NCI-H1092 treated with DMSO at 0.1 percent for 48 hours (cell line): Measurements from ENCODE around the gene MARCO.
"Not testable (repeated sequence)": the region's sequence is repeated elsewhere in the genome, so short reads cannot be mapped to it uniquely, and the experiment has no call there.

Experiments used
- DNase-seq: peaks from one replicate; lab custom pipeline; 2025; lab: John Stamatoyannopoulos, UW

Gene MARCO

DNA sequence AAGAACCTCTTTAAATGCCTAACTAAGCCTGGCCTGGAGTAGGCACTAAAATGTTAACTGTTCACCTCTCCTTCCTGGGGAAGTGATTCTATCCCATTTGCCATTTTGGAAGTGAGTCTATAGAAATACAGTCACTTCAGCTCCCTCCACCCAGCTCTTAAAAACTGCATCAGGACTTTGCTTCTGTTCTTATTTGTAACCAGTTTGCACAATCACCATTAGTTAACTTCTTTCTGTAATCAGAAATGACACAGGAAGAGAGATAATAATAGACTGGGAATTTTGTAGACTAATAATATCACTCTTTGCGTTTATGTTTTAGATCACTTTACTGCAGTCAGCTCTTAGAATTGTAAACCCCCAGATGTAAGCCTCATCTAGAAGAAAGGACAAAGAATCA lies 16.0 kb upstream of the MARCO start:
- no peak for DNase-seq

DNA sequence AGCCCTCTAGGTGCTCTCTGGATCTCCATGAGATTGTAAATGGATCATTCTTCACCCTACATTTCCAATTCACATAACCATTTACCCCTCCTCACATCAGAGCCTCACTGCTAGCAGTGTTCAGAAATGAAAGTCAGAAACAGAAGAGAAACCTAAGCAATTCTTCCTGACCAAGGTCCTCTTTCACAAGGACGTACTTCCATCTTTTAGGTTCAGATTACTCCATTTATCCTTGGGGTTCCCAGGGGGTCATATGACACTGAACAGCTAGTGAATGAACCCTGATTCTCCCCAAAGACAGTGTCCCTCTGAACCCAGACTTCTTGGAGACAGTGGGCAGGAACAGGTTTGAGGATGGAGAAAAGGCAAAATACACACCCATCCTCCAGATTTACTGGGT lies 12.9 kb upstream of the MARCO start:
- no peak for DNase-seq

DNA sequence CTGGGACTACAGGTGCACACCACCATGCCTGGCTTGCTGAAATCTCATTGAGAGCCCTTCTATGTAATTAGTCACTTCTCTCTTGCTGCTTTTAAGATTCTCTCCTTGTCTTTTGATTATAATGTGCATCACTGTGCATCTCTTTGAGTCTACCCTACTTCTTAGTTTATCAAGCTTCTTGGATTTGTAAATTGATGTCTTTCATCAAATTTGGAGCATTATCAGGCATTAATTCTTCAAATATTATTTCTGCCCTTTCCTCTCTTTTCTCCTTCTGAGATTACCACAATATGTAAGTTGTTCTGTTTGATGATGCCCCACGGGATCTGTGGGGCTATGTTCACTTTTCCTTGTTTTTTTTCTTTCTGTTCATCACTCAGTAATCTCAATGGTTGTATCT lies 9.0 kb upstream of the MARCO start:
- DNase-seq: no peak

DNA sequence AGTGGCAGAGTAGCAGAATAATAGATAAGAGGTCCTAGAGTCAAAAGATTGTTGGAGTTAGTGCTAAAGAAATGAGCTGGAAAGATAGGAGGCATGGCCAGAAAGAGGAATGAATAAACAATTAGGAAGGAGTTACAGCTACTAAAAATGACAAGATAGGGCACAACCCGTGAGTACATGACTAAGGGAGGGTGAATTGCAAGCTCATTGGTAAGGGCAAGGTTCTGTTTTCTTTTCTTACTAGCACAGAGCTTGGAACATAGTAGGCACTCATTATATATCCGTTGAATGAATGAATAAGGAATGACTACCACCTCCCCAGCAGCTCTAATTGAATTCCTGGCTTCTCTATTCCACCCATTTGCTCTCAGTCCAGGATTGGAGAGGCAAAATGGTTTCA lies 5.7 kb upstream of the MARCO start:
- DNase-seq: no peak

DNA sequence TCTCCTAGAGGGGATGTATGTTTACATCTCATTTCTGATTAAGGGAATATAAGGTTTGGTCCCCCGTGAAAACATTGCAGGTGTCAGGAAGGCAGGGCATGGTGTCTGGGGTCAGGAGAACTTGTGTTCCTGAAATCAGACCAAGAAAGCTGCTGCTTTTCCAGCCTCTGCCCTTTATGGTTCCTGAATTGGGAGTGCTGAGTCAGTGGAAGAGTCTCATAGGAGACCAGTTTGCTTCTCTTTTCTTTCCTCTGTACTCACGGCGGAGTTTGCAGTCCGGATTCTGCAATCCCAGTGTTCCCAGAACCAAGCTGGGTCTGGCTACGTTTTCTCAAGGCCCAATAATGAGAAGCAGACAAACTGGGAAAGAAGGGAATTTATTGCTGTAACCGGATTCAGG lies 5.1 kb upstream of the MARCO start:
- no peak for DNase-seq

DNA sequence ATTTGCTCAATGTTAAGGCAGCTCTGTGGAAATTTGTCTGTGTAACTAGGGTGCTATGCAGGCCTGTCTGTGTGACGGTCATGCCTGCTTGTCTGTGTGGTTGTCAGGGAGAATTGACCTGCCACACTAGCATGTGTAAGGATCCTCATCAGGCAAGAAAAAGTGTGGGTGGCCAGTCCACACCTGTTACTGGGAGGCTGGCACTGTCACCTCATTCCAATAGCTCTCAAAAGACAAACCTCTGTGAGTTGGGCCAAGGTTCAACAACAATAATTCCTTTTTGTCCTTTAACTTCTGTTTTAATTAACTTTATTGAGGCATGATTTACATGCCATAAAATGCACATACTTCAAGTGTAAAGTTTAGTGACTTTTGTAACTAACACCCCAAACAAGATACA lies 4.2 kb upstream of the MARCO start:
- no peak for DNase-seq

DNA sequence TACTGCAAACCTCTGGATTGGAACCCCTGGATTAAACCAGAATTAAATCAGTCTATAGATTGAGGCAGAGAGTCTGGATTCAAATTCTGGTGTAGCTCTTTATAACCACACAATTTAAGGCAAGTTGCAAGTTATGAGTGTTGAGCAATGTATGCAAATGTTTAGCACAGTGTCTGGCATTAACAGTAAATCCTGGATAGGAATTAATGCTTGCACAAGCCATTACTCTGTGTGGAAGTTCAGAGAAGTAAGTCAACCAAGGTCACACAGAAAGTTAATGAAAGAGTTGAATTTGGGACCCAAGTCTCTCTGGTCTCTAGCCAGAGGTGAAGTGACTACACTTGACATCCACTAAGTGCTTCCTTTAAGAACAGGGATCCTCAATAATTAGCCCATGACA lies 2.0 kb upstream of the MARCO start:
- DNase-seq: no peak

DNA sequence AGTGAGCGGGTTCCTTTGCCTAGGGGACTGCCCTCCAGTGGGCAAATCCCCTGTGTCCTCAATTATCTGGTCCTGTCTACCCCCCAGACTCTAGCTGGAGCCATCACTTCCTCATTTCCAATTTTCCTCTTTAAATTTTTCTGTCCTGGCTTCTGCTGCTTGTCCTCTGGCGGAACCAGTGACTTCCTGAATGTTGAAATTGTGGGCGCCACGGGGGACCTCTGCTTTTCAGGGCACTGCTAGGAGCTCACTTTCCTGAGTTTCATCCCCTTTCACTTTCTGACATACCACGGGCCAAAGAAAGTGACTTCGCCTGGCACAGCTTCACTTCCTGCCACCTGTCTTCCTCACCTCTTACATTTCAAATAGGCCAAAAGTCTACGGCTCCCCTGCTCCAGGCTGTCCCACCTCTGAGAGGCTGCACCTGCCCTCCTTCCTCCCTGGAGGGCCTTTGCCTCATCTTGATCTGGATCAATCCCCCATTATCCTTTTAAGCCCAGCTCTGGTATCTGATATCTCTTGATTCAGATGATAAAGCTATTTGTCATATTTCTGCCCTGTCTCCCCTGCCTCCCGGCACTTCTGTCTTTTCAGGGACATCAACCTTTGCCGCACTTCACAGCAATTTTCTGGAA lies 1.4 kb upstream of the MARCO start:
- no peak for DNase-seq

DNA sequence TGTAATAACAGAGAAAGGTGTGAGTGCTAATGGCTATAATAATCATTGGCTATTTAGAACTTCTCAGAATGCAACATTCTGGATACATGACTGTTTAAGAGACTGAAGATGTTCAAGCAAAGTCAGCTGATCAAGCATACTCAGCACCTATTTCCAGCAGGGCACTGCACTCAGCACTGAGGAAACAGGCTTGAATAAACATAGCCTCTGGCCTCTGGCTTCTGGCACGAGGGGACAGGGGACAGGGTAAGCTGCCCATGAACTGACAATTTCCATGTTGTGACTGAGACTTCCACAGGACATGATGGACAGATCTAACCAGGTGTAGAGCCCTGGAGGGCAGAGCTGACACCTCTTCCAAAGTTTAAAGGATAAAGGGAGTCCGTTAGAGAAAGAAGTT lies 1.3 kb downstream of the MARCO start:
- no peak for DNase-seq

DNA sequence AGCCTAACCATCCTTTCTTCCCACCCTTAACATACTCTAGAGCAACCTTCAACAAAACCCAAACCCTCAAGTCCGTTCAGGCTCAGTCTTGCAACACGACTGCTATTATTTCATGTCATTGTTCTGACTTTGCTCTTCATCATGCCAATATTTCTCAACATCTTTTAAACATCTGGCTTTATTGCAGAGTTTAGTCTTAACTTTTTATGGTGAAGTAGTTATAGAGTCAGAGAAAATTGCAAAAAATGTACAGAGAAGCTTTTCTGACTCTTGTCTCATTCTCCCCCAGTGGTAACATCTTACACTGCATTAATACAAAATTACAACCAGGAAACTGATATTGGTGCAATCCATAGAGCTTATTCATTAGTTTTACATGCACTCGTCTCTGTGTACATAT lies 3.9 kb downstream of the MARCO start:
- DNase-seq: no peak

DNA sequence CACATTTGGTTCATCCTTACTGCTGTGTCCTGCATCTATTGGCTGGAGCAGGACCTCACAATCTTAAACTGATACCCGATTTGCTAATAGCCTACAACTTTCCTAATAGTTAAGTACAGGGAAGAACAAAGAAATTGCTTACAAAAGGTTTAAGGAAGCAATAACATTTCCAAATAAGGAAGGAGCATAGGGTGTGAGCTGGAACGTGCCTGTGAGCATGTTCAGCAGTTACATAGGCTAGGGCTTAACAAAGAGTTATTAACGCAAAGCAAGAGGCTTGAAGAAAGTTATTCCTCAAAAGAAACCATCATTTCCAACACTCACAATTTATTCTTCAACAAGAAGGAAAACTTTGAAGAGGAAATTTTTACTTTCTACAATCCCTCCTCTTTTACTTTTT lies 6.3 kb downstream of the MARCO start:
- not testable (repeated sequence) for DNase-seq

DNA sequence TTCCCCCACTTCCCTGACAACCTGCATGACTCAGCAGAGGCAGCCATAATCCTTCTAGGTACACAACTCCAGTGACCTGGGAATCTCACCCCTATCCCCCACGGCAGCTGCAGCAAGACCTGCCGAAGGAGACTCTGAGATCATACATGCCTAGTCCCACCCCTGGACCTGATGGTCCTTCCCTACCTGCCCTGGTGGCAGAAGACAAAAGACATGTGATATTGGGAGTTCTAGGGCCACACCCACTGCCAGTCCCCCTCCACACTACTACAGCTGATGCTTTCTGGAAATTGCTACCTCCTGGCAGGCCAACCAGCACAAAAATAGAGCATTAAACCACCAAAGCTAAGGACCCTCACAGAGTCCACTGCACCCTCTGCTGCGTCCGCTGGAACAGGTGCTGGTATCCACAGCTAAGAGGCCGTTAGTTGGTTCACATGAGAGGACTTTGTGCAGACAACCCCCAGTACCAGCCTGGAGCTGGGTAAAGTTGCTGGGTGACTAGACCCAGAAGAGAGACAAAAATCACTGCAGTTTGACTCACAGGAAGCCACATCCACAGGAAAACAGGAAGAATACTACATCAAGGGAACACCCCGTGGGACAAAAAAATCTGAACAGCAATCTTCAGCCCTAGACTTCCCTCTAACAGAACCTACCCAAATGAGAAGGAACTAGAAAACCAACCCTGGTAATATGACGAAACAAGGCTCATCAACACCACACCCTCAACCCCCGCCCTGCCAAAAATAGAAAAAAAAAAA lies 12.5 kb downstream of the MARCO start:
- no peak for DNase-seq

DNA sequence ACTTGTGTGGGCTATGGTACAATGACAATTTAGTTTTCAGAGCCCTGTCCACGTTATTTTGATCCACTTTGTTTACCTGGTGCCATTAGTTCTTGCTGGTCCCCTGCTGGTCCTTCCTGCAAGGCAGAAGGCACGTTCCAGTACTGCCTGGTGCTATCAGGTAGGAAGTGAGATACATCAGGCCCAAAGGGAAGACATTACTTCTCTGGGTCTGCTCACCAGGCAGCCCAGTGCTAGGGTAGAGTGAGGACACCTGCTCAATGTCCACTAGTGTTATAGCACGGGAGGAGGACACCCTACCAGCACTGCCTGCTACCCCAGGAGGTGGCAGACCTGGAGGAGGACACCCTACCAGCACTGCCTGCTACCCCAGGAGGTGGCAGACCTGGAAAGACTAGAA lies 23.7 kb downstream of the MARCO start:
- no peak for DNase-seq

DNA sequence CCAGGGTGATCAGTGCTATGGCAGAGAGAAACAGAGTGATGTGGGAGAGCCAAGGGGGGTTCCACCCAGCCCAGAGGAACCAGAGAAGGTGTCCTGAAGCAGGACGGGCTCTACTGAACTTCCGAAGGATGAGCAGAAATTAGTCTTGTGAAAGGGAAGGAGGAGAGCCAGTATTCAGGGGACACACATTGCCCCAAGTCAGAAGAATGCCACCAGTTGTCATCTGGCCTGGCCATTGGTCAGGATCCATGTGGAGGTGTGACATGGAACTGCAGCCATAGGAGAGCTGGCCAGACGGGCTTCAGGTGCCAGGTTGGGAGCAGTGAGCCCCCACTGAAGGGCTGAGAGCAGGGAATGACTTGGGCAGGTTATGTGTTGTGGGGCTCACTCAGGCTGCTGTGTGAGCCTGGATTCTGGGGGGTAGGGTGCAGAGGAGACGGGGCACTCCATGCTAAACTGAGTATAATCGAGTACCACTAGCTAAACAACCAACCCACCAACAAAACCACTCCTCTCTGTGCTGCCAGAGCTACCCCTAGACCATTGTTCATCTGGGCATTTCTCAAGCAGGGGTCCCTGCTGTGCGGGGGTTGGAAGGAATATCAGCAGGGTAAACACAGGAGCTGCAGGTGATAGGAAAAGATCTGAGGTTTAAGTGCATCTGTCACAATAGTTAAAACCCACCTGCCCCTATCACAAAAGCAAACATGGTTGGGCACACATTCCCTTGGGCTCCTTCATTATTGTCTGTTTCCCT lies 25.3 kb downstream of the MARCO start:
- no peak for DNase-seq

DNA sequence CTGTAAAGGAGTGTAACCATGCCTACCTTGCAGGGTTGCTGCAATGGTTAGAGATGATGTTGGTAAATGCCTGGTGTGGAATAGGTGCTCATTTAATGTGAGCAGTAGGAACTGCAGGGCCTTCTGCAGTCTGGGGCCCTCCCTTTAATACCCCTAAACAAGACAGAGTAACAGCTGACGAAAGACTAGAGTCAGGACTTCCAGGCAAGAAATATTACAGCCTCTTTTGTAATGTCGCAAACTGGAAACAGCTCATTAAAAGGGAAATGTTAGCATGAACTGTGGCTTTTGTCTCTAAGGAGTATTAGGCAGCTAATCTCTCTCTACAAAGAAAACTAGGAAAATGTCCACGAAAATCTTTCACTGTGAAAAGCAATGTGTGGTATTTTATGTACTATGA lies 26.0 kb downstream of the MARCO start:
- no peak for DNase-seq

DNA sequence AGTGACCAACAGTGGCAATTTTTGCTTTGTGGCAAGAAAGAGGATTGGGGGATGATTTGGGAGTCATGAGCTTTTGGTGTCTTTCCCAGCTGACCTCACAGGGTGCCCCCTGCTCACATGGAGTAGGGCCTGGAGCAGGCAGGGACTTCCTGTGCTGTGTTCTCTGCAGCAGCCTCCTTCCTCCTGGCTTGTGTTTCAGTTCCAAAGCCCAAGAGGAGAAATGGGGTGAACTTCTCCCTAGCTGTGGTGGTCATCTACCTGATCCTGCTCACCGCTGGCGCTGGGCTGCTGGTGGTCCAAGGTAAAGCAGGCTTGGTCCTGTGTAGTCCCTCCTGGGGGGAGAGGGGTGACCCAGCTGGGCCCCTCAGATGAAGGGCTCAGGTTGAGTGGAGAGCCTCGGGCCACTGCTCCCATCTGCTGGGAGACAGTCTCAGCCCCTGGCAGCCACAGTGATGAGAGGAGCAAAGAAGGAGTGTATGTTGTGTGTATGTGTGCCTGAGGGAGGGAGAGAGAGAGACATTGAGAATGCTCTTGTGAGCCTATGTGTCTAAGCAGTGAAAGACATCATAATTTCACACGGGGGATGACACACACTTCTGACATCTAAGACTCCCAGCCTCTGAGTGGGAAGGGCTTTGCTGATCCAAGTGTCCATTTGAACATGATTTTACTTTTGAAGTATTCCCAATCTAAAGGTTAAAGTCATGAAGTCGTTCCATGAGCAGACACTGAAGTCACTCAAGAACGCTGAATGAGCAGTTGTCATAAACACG lies 27.2 kb downstream of the MARCO start:
- no peak for DNase-seq

DNA sequence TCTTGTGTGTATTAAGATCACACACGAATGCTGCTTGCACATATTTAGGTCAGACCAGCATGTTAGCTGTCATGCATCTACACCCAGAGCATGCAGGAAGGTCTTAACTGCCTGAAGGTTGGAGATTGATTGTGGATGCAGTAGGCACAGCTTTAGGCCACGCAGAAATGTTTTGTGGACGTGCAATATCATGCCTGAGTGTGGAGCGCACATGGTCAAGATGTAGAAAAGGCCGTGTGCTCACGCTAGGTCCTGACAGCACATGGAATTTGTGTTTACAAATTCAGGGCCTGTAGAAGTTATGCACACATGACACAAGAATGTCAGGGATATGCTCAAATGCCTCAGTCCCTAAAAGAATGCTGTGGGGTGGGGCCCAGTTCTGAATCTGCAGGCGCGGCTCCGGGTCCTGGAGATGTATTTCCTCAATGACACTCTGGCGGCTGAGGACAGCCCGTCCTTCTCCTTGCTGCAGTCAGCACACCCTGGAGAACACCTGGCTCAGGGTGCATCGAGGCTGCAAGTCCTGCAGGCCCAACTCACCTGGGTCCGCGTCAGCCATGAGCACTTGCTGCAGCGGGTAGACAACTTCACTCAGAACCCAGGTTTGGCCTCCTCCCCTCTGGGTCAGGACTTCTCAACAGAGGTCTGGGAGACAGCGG lies 27.9 kb downstream of the MARCO start:
- no peak for DNase-seq

DNA sequence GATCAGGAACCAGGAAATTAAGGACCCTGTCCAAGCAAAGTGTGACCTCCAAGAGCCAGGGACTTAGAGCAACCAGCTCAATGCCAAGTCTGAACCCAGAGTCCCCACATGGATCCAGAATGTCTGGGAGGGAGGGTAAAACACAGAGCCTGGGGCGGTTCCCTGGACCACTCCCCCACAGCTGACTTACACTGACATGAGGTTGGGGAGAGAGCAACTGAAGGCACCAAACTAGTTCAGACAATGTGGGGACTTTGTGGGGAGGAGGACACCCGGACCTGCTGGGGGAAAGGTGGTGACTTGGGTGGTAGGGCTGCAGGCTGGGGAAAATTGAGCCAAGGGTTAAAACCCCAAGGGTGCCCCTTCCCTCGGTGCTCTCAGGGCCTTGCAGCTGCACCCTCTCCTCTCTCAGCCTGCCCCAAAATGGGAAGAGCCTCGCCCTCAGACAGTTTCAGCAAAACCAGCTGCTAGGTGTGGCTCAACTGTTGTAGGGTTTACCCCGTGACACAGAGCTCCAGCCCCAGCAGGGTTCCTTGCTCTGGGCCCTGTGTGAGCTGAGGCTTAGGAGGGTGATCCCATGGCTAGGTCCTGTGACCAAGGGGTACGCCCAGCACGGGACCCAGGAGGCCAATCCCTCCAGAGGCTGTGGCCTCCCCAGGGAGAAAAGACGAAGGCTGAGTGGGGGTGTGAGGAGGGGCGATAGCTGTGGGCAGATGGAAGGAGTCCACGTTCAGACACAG lies 28.6 kb downstream of the MARCO start:
- DNase-seq: no peak

DNA sequence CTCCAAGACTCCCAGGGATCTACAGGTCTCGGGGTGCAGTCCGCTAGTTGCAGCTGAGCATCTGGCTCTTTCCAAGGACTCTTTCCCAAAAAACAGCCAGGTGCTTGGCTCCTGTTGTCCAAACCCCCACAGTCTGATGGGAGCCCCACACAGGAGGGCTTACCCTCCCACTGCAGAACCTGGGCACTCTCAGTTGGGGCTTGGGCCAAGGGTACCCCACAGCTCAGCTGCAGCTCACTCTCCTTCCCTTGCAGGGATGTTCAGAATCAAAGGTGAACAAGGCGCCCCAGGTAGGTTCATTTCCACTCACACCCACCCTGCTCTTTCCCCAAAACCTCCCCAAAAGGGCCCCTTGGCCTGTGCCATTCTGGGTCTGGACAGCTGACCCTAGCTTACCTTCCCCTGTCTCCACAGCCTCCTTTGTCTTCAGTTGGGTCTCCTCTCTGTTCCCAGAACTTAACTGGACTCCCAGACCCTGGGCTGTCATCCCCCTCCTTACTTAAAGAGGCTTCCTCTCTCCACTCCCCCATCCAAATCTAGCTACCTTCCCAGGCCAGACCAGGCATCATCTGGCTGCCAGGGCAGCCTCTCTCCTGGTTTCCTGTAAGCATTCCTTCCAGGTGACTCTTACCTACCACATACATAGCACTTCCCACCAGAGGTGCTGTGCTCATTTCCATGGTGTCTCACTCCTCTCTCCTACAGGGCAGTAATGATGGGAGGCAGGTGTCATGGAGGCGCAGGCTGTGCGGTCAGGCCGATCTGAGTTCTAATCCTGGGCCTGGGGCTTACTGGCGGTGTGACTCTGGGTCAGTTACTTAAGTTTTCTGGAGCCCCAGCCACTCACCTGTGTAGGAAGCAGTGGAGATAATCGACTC lies 29.5 kb downstream of the MARCO start:
- DNase-seq: no peak

DNA sequence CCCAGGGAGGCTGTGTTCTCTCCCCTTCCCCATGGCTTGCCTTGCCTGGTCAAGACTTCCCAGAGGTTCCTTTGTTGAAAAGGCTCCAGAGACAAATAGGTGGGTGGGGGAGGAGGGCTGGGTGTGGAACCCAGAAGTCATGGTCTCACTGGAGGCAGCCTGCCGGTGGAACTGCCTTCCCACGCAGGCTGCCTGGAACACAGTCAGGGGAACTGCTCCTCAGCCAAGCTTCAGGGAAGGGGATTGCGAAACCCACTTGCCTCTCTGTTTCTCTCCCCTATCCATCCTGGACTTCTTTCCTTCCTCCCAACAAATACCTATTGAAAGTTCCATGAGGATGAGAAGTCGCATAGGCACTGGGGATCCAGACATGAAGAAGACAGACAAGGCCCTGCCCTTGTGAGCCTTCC lies 31.6 kb downstream of the MARCO start:
- DNase-seq: no peak
